Subcutaneous abdominal adipose tissue (tissue), 5 donors: Measurements from ENCODE around the gene G3BP1.
"Not testable (repeated sequence)": the region's sequence is repeated elsewhere in the genome, so short reads cannot be mapped to it uniquely, and the experiment has no call there.

Experiments
- H3K27ac ChIP-seq: one replicate; pipeline ENCODE4 v1.7.0; 2013; ENCODE audit warnings: low read depth, mild to moderate bottlenecking, inconsistent platforms, low read length, moderate library complexity
- H3K27me3 ChIP-seq, 5 donors: one replicate each; pipeline ENCODE4 v1.7.0; 2013; ENCODE audit warnings: low read length in 5 of 5, inconsistent platforms in 1 of 5; ENCODE audit not compliant: control insufficient read depth in 5 of 5, insufficient read depth in 4 of 5
- H3K36me3 ChIP-seq, 5 donors: one replicate each; pipeline ENCODE4 v1.7.0; 2013; ENCODE audit warnings: low read length in 5 of 5; ENCODE audit not compliant: control insufficient read depth in 5 of 5, insufficient read depth in 5 of 5
- H3K4me1 ChIP-seq, 5 donors: one replicate each; pipeline ENCODE4 v1.7.0; 2013; ENCODE audit warnings: low read length in 5 of 5, mild to moderate bottlenecking in 3 of 5, moderate library complexity in 1 of 5; ENCODE audit not compliant: control insufficient read depth in 5 of 5, insufficient read depth in 5 of 5
- H3K4me3 ChIP-seq, 5 donors: one replicate each; pipeline ENCODE4 v1.7.0; 2013; ENCODE audit warnings: low read length in 5 of 5, low read depth in 1 of 5
- H3K9ac ChIP-seq, 5 donors: one replicate each; pipeline ENCODE4 v1.7.0; 2013; ENCODE audit warnings: low read length in 5 of 5, mild to moderate bottlenecking in 4 of 5, moderate library complexity in 3 of 5
- H3K9me3 ChIP-seq, 5 donors: one replicate each; pipeline ENCODE4 v1.7.0; 2013; ENCODE audit warnings: low read length in 5 of 5; ENCODE audit not compliant: control insufficient read depth in 5 of 5
- donor health status: healthy.
- donor health status: healthy.
- donor health status: healthy.
- donor health status: healthy.
- donor health status: healthy.

The G3BP1 gene

GRCh38 chr5:151771259-151772028 is at the start of gene G3BP1:
Gene G3BP1, plus strand, starts transcription at chr5:151771954. Its CDS starts 14,667 bp downstream, at chr5:151786621.
- Histone ChIP-seq H3K36me3 (no peaks in the 10 kb centered on the region), H3K4me3 (peak within 1 kb of the TSS; percentile 74 to 98 (median 94)), H3K27ac (peak within 1 kb of the TSS; percentile 99), H3K9ac (peak within 1 kb of the TSS; percentile 87 to 95 (median 92)), H3K27me3 (no peaks in the 10 kb centered on the region), H3K4me1 (peaks cover 6 to 58% (median 55%) of the 10 kb centered on the region in 5 donors), H3K9me3 (no peaks in the 10 kb centered on the region)

GRCh38 chr5:151722546-151722945 is 49.2 kb upstream of the G3BP1 start:
- Histone ChIP-seq H3K9me3 (no peaks in the 10 kb centered on the region), H3K9ac (no peak overlapping the region), H3K4me3 (no peak overlapping the region), H3K27me3 (no peaks in the 10 kb centered on the region), H3K27ac (no peak overlapping the region), H3K36me3 (no peaks in the 10 kb centered on the region), H3K4me1 (peaks cover 4 to 52% (median 50%) of the 10 kb centered on the region in 5 donors)

GRCh38 chr5:151724360-151724759 is 47.4 kb upstream of the G3BP1 start:
- H3K4me1 ChIP-seq, result peaks cover 0 to 36% (median 33%) of the 10 kb centered on the region in 5 donors
- no peak overlapping the region for H3K9ac ChIP-seq
- H3K9me3 ChIP-seq, result no peaks in the 10 kb centered on the region
- peak overlapping the region; percentile 7 for H3K27ac ChIP-seq
- no peak overlapping the region for H3K4me3 ChIP-seq
- H3K36me3 ChIP-seq, result no peaks in the 10 kb centered on the region
- H3K27me3 ChIP-seq, result no peaks in the 10 kb centered on the region

DNA sequence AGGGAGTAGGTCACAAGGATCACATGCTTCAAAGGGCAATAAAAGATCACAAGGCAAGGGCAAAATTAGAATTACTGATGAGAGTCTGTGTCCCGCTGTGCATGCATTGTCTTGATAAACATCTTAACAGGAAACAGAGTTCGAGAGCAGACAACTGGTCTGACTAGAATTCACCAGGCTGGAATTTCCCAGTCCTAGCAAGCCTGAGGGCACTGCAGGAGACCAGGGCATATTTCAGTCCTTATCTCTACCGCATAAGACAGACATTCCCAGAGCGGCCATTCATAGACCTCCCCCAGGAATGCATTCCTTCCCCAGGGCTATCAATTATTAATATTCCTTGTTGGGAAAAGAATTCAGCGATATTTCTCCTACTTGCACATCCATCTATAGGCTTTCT is 42.2 kb upstream of the G3BP1 start:
- H3K9ac ChIP-seq, H3K27me3 ChIP-seq, H3K9me3 ChIP-seq, H3K27ac ChIP-seq, H3K4me1 ChIP-seq, H3K36me3 ChIP-seq, H3K4me3 ChIP-seq: not testable (repeated sequence)

GRCh38 chr5:151730381-151730780 is 41.4 kb upstream of the G3BP1 start:
- no peak overlapping the region for H3K27ac ChIP-seq

GRCh38 chr5:151733358-151734063 is 38.2 kb upstream of the G3BP1 start:
- Histone ChIP-seq H3K4me1 (peaks cover 3 to 18% (median 11%) of the 10 kb centered on the region in 5 donors), H3K27me3 (no peaks in the 10 kb centered on the region), H3K27ac (no peak overlapping the region), H3K4me3 (no peak overlapping the region), H3K9ac (no peak overlapping the region), H3K36me3 (peaks cover 0 to 3% (median 0%) of the 10 kb centered on the region in 5 donors), H3K9me3 (no peaks in the 10 kb centered on the region)

More at GRCh38 chr5:151730381-151730780, 41.4 kb upstream of the G3BP1 start:
- H3K9ac ChIP-seq, result no peak overlapping the region
- H3K4me3 ChIP-seq, result no peak overlapping the region
- no peaks in the 10 kb centered on the region for H3K27me3 ChIP-seq
- H3K4me1 ChIP-seq, result no peaks in the 10 kb centered on the region
- peaks cover 0 to 3% (median 0%) of the 10 kb centered on the region in 5 donors for H3K36me3 ChIP-seq
- H3K9me3 ChIP-seq, result no peaks in the 10 kb centered on the region

- H3K9me3 ChIP-seq, result no peaks in the 10 kb centered on the region
- no peaks in the 10 kb centered on the region for H3K27me3 ChIP-seq
- peaks cover 3 to 19% (median 11%) of the 10 kb centered on the region in 5 donors for H3K4me1 ChIP-seq
- H3K36me3 ChIP-seq, result peaks cover 0 to 3% (median 0%) of the 10 kb centered on the region in 5 donors
- no peak overlapping the region for H3K4me3 ChIP-seq
- no peak overlapping the region for H3K9ac ChIP-seq
- H3K27ac ChIP-seq, result no peak overlapping the region
Observed at GRCh38 chr5:151734064-151734408, 37.7 kb upstream of the G3BP1 start.

- Histone ChIP-seq H3K27me3 (no peaks in the 10 kb centered on the region), H3K27ac (no peak overlapping the region), H3K4me3 (no peak overlapping the region), H3K36me3 (peaks cover 0 to 3% (median 0%) of the 10 kb centered on the region in 5 donors), H3K4me1 (peaks cover 8 to 33% (median 26%) of the 10 kb centered on the region in 5 donors), H3K9me3 (no peaks in the 10 kb centered on the region), H3K9ac (no peak overlapping the region)
Observed at GRCh38 chr5:151735646-151736045, 36.1 kb upstream of the G3BP1 start.

- peaks cover 0 to 3% (median 0%) of the 10 kb centered on the region in 5 donors for H3K36me3 ChIP-seq
- no peaks in the 10 kb centered on the region for H3K27me3 ChIP-seq
- peaks cover 11 to 50% (median 35%) of the 10 kb centered on the region in 5 donors for H3K4me1 ChIP-seq
- H3K9ac ChIP-seq, result no peak overlapping the region
- no peak overlapping the region for H3K4me3 ChIP-seq
- peak overlapping the region; percentile 58 for H3K27ac ChIP-seq
- no peaks in the 10 kb centered on the region for H3K9me3 ChIP-seq
Observed at GRCh38 chr5:151737431-151737830, 34.3 kb upstream of the G3BP1 start.
